ENCODE data around the gene PNPLA3. TPM values are rescaled to one million over a fixed set of nuclear protein-coding genes. Genes with fewer than 3 reads are reported as not detected.

PNPLA3 gene
- total RNA-seq, 1 donor from 2014 or later: not detected

- Histone ChIP-seq H3K27me3 (peaks cover 14% of the 10 kb centered on the region), H3K27ac (no peak overlapping the region), H3K4me1 (peaks cover 0 to 9% of the 10 kb centered on the region in 2 donors), H3K9me3 (no peaks in the 10 kb centered on the region), H3K36me3 (no peaks in the 10 kb centered on the region), H3K4me3 (no peak overlapping the region)
- intact Hi-C loops (cut with DNase I): no loop called here
- DNase-seq (ENCODE audit: low spot score in 2 of 2): no peak
- TF ChIP-seq CTCF (IDR thresholded peaks at IDR 0.05): no peak
Observed at GRCh38 chr22:43922123-43922522, 1.5 kb upstream of the PNPLA3 start.

GRCh38 chr22:43923191-43923590 lies 414 bp upstream of the PNPLA3 start:
- H3K4me1 ChIP-seq: peaks cover 0 to 9% of the 10 kb centered on the region in 2 donors
- H3K9me3 ChIP-seq: no peaks in the 10 kb centered on the region
- no peaks in the 10 kb centered on the region for H3K36me3 ChIP-seq
- no peak for DNase-seq (ENCODE audit: low spot score in 2 of 2)
- TF ChIP-seq CTCF (IDR thresholded peaks at IDR 0.05): no peak
- intact Hi-C loops (cut with DNase I): no loop called here
- peak overlapping the region; percentile 55 to 76 for H3K4me3 ChIP-seq
- H3K27me3 ChIP-seq: peaks cover 14% of the 10 kb centered on the region
- H3K27ac ChIP-seq: no peak overlapping the region

- no peaks in the 10 kb centered on the region for H3K9me3 ChIP-seq
- intact Hi-C loops (cut with DNase I): loop anchor here (2.0 kb wide), 1 partner anchor 30 kb away; the partner anchor contains the start of gene SAMM50
- no peak for TF ChIP-seq CTCF (IDR thresholded peaks at IDR 0.05)
- peaks cover 14% of the 10 kb centered on the region for H3K27me3 ChIP-seq
- no peaks in the 10 kb centered on the region for H3K36me3 ChIP-seq
- no peak for DNase-seq (ENCODE audit: low spot score in 2 of 2)
- no peak overlapping the region for H3K27ac ChIP-seq
- H3K4me1 ChIP-seq: peaks cover 0 to 9% of the 10 kb centered on the region in 2 donors
- H3K4me3 ChIP-seq: no peak overlapping the region
Observed at GRCh38 chr22:43924877-43925276, 1.3 kb downstream of the PNPLA3 start.

GRCh38 chr22:43925433-43926348 lies 2.1 kb downstream of the PNPLA3 start:
- Histone ChIP-seq H3K9me3 (no peaks in the 10 kb centered on the region), H3K27me3 (peaks cover 14% of the 10 kb centered on the region), H3K27ac (no peak overlapping the region), H3K4me1 (peaks cover 0 to 9% of the 10 kb centered on the region in 2 donors), H3K4me3 (no peak overlapping the region), H3K36me3 (no peaks in the 10 kb centered on the region)
- DNase-seq (ENCODE audit: low spot score in 2 of 2): no peak
- TF ChIP-seq CTCF (IDR thresholded peaks at IDR 0.05): no peak
- intact Hi-C loops (cut with DNase I): loop anchor here (2.0 kb wide), 1 partner anchor 29 kb away; the partner anchor contains the start of gene SAMM50

- intact Hi-C loops (cut with DNase I): no loop called here
Observed at GRCh38 chr22:43926349-43926710, 2.7 kb downstream of the PNPLA3 start.

More at GRCh38 chr22:43926349-43926710, 2.7 kb downstream of the PNPLA3 start:
- Histone ChIP-seq H3K27ac (no peak overlapping the region), H3K4me3 (no peak overlapping the region), H3K27me3 (peaks cover 14% of the 10 kb centered on the region), H3K9me3 (no peaks in the 10 kb centered on the region), H3K4me1 (peaks cover 0 to 9% of the 10 kb centered on the region in 2 donors), H3K36me3 (no peaks in the 10 kb centered on the region)
- no peak for DNase-seq (ENCODE audit: low spot score in 2 of 2)
- TF ChIP-seq CTCF (IDR thresholded peaks at IDR 0.05): no peak
